Measurements from ENCODE around the gene TTF1. TPM values are rescaled to one million over a fixed set of nuclear protein-coding genes. Genes with fewer than 3 reads are reported as not detected.

Gene TTF1
- total RNA-seq, 2 experiments from 2014 or later: 24.5 to 26.1 TPM

- H3K36me3 Mint-ChIP-seq (ENCODE audit: low read depth): peaks cover 67% of the 10 kb centered on the region
- ChIA-PET POLR2A (interaction anchor here (0.7 to 5.8 kb wide), 12 partner anchors 17 to 1226 kb away, joined by 3 to 62 read pairs (median 4); partner anchors contain the start of genes DDX31, GTF3C4, NUP214 and TTF1), CTCF (interaction anchor here (1.1 to 1.9 kb wide), 4 partner anchors 53 to 110 kb away, joined by 3 to 6 read pairs (median 4); no protein-coding TSS in a partner anchor)
- no peaks in the 10 kb centered on the region for H3K27me3 Mint-ChIP-seq
- no peak for DNase-seq
- peak overlapping the region; percentile 88 for H3K27ac Mint-ChIP-seq
- no peaks in the 10 kb centered on the region for H3K9me3 Mint-ChIP-seq
- peak overlapping the region; percentile 86 for H3K4me3 Mint-ChIP-seq
- peaks cover 61% of the 10 kb centered on the region for H3K4me1 Mint-ChIP-seq
Observed at GRCh38 chr9:132351404-132352045, 55.1 kb downstream of the TTF1 start.

GRCh38 chr9:132350861-132351315 lies 55.8 kb downstream of the TTF1 start:
- peaks cover 58% of the 10 kb centered on the region for H3K4me1 Mint-ChIP-seq
- no peaks in the 10 kb centered on the region for H3K9me3 Mint-ChIP-seq
- H3K27me3 Mint-ChIP-seq: no peaks in the 10 kb centered on the region
- CTCF ChIA-PET: interaction anchor here (0.7 to 1.9 kb wide), 6 partner anchors 22 to 113 kb away, joined by 3 to 6 read pairs (median 4); no protein-coding TSS in a partner anchor
- H3K36me3 Mint-ChIP-seq (ENCODE audit: low read depth): peaks cover 71% of the 10 kb centered on the region
- peak; percentile 42 for DNase-seq
- peak overlapping the region; percentile 88 for H3K27ac Mint-ChIP-seq
- peak overlapping the region; percentile 86 for H3K4me3 Mint-ChIP-seq
- POLR2A ChIA-PET: interaction anchor here (0.7 to 5.8 kb wide), 12 partner anchors 22 to 1226 kb away, joined by 3 to 62 read pairs (median 4); partner anchors contain the start of genes DDX31, GTF3C4, NUP214 and TTF1

GRCh38 chr9:132348676-132349075 lies 58.0 kb downstream of the TTF1 start:
- no peak for DNase-seq
- Mint-ChIP-seq H3K27ac (peak overlapping the region; percentile 82), H3K9me3 (no peaks in the 10 kb centered on the region), H3K27me3 (no peaks in the 10 kb centered on the region), H3K4me1 (peaks cover 54% of the 10 kb centered on the region), H3K36me3 (ENCODE audit: low read depth) (peaks cover 77% of the 10 kb centered on the region), H3K4me3 (peak overlapping the region; percentile 7)
- ChIA-PET POLR2A (interaction anchor here (0.5 kb wide), 1 partner anchor 56 kb away, joined by 3 read pairs; no protein-coding TSS in a partner anchor), CTCF (no interaction called here)

GRCh38 chr9:132346177-132346576 lies 60.5 kb downstream of the TTF1 start:
- Mint-ChIP-seq H3K27ac (no peak overlapping the region), H3K4me3 (no peak overlapping the region), H3K9me3 (no peaks in the 10 kb centered on the region), H3K27me3 (no peaks in the 10 kb centered on the region), H3K36me3 (ENCODE audit: low read depth) (peaks cover 75% of the 10 kb centered on the region), H3K4me1 (peaks cover 29% of the 10 kb centered on the region)
- DNase-seq: no peak
- ChIA-PET POLR2A (interaction anchor here (0.7 to 1.3 kb wide), 2 partner anchors 27 to 28 kb away, joined by 3 read pairs; no protein-coding TSS in a partner anchor), CTCF (no interaction called here)

- no peak overlapping the region for H3K27ac Mint-ChIP-seq
- no peak for DNase-seq
- H3K4me1 Mint-ChIP-seq: peaks cover 10% of the 10 kb centered on the region
- no peak overlapping the region for H3K4me3 Mint-ChIP-seq
- no peaks in the 10 kb centered on the region for H3K9me3 Mint-ChIP-seq
- CTCF ChIA-PET: no interaction called here
- POLR2A ChIA-PET: no interaction called here
- no peaks in the 10 kb centered on the region for H3K27me3 Mint-ChIP-seq
- H3K36me3 Mint-ChIP-seq (ENCODE audit: low read depth): peaks cover 78% of the 10 kb centered on the region
Observed at GRCh38 chr9:132341177-132341840, 65.3 kb downstream of the TTF1 start.

- ChIA-PET CTCF (no interaction called here), POLR2A (no interaction called here)
- peaks cover 86% of the 10 kb centered on the region for H3K36me3 Mint-ChIP-seq (ENCODE audit: low read depth)
- DNase-seq: no peak
- H3K4me3 Mint-ChIP-seq: no peak overlapping the region
- peaks cover 2% of the 10 kb centered on the region for H3K9me3 Mint-ChIP-seq
- H3K27ac Mint-ChIP-seq: no peak overlapping the region
- H3K27me3 Mint-ChIP-seq: no peaks in the 10 kb centered on the region
- H3K4me1 Mint-ChIP-seq: peaks cover 12% of the 10 kb centered on the region
Observed at GRCh38 chr9:132334364-132334763, 72.3 kb downstream of the TTF1 start.

DNA sequence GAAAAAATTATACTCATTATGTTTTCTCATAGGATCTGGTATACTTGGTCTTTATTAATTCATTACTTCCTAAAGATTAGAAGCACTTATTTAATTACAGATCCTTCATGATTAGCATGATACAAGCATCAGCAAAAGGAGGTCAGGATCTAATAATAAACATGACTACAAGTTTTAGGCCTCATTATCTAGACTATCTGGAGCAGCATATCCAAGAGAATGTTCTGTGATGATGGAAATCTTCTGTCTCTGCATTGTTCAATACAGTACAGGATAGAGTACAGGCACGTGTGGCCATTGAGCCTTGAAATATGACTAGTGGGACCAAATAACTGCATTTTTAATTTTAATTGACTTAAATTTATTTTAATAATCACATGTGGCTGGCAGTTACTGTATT lies 73.1 kb downstream of the TTF1 start:
- Mint-ChIP-seq H3K36me3 (ENCODE audit: low read depth) (peaks cover 89% of the 10 kb centered on the region), H3K4me1 (peaks cover 16% of the 10 kb centered on the region), H3K4me3 (no peak overlapping the region), H3K27me3 (no peaks in the 10 kb centered on the region), H3K27ac (no peak overlapping the region), H3K9me3 (peaks cover 2% of the 10 kb centered on the region)
- ChIA-PET CTCF (no interaction called here), POLR2A (no interaction called here)
- DNase-seq: no peak

DNA sequence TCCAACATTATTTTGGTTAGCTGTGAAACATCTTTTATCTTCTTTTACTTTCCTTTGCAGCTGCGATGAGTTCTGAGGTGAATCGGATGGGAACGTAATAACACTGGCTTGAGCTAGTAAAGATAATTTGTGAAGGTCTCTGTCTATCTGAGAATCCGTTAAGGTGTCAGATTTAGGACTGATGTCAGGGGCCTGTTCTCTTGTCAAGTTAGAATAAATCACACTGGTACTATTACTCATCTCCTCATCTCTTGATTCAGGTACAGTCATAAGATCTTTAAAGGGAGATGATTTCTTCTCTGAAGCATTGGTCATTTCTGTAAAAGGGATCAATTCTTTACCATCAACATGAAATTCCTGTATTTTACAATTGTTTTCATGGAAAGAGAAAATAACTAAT lies 78.1 kb downstream of the TTF1 start:
- ChIA-PET CTCF (no interaction called here), POLR2A (interaction anchor here (1.3 kb wide), 1 partner anchor 22 kb away, joined by 3 read pairs; no protein-coding TSS in a partner anchor)
- Mint-ChIP-seq H3K27ac (no peak overlapping the region), H3K9me3 (peaks cover 9% of the 10 kb centered on the region), H3K4me3 (no peak overlapping the region), H3K4me1 (peaks cover 32% of the 10 kb centered on the region), H3K27me3 (no peaks in the 10 kb centered on the region), H3K36me3 (ENCODE audit: low read depth) (peaks cover 83% of the 10 kb centered on the region)
- no peak for DNase-seq

DNA sequence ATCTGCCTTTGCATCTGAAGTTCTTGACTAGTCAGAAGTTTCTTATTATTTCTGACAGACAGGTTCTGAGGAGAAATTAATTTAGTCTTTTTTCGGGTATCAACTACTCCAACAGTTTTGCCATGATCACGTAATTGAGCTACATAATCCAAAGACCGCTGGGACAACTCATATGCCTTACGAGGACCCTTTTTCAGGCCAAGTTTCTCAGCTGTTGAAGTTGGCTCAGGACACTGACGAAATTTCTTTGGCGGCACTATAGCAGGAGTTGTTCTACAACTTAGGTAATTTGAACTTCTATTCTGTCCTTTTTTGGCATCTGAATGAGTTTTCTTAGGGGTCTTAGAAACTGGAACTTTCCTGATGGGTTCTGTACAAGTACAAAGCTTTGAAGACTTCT lies 79.1 kb downstream of the TTF1 start:
- Mint-ChIP-seq H3K36me3 (ENCODE audit: low read depth) (peaks cover 87% of the 10 kb centered on the region), H3K4me1 (peaks cover 35% of the 10 kb centered on the region), H3K4me3 (no peak overlapping the region), H3K9me3 (peaks cover 9% of the 10 kb centered on the region), H3K27me3 (no peaks in the 10 kb centered on the region), H3K27ac (no peak overlapping the region)
- CTCF ChIA-PET: no interaction called here
- POLR2A ChIA-PET: interaction anchor here (1.2 to 1.3 kb wide), 2 partner anchors 9 to 24 kb away, joined by 3 to 4 read pairs; no protein-coding TSS in a partner anchor
- no peak for DNase-seq

Other genes starting within 250 kb of the TTF1 start
- gene NTNG2, start 244.8 kb downstream of the TTF1 start, total RNA-seq: 1 to 10 TPM; 5.9 to 7.3 TPM
- gene SETX, start 51.9 kb downstream of the TTF1 start, total RNA-seq: 10 to 100 TPM; 63.7 to 69.4 TPM
- not detected for gene CFAP77, start 3.4 kb upstream of the TTF1 start, total RNA-seq
- not detected for gene BARHL1, start 175.8 kb upstream of the TTF1 start, total RNA-seq

Measured in activated CD4-positive, alpha-beta memory T cell treated with anti-CD3 and anti-CD28 coated beads, Interleukin-2, amount 10 ng/mL, durations not matched to agents 7 days and 5 days (primary cell).